Endothelial cell of umbilical vein (primary cell): ENCODE measurements around the gene PSME3. TPM values are rescaled to one million over a fixed set of nuclear protein-coding genes. Genes with fewer than 3 reads are reported as not detected.

Experiments
- BruUV-seq: library from RNA; stranded (reverse); fragments of 400-500 nt; replicated peaks from 2 replicates; lab custom pipeline; 2021; lab: Mats Ljungman, UMichigan
- CTCF ChIA-PET: fragments of 300-600, 350-600 bp; sonication (Branson Sonifier 250); formaldehyde crosslinking; loops from one replicate; lab custom pipeline; 2021; ENCODE audit warnings: antibody characterized with exemption, inconsistent platforms; lab: Charles Lee
- POLR2A ChIA-PET: fragments of 300-600, 350-600 bp; sonication (Branson Sonifier 250); formaldehyde crosslinking; loops from one replicate; lab custom pipeline; 2021; ENCODE audit warnings: antibody characterized with exemption, inconsistent platforms; lab: Charles Lee
- DNase-seq: peaks from one replicate; pipeline ENCODE4 v3.0.0-alpha.2; 2011; ENCODE audit warnings: low read depth, low spot score
- FAIRE-seq: peaks from 2 replicates; lab custom pipeline; 2011; peaks lifted over from hg19 to GRCh38; lab: Jason Lieb, UNC
- H2AFZ ChIP-seq: 2 replicates; pipeline ENCODE4 v1.6.0; 2012; ENCODE audit warnings: low read depth, low read length, control low read depth, inconsistent platforms
- H3K27ac ChIP-seq: 2 replicates; pipeline ENCODE4 v1.5.1; 2011; ENCODE audit warnings: low read depth, mild to moderate bottlenecking, control low read depth, low read length, moderate library complexity; ENCODE audit not compliant: insufficient read depth
- H3K27me3 ChIP-seq, 2 experiments: 2 replicates each; pipeline versions ENCODE4 v1.6.0 to v1.6.1; 2011; ENCODE audit warnings: low read length in 2 of 2, mixed read lengths in 1 of 2; ENCODE audit not compliant: control insufficient read depth in 2 of 2, insufficient read depth in 2 of 2
- H3K36me3 ChIP-seq, 2 experiments: 2 replicates in 1 of 2; 3 replicates in 1 of 2; pipeline ENCODE4 v1.5.1; 2011; ENCODE audit warnings: low read length in 2 of 2, mild to moderate bottlenecking in 1 of 2, moderate library complexity in 1 of 2; ENCODE audit not compliant: control insufficient read depth in 2 of 2, insufficient read depth in 2 of 2; ENCODE audit errors: extremely low read depth in 1 of 2
- H3K4me1 ChIP-seq: 3 replicates; pipeline ENCODE4 v1.5.1; 2011; ENCODE audit warnings: mild to moderate bottlenecking, low read length; ENCODE audit not compliant: control insufficient read depth, insufficient read depth; ENCODE audit errors: extremely low read depth
- H3K4me2 ChIP-seq: 2 replicates; pipeline ENCODE4 v1.6.1; 2011; ENCODE audit warnings: low read length, control low read depth, mixed read lengths; ENCODE audit not compliant: insufficient read depth
- H3K4me3 ChIP-seq, 3 experiments: fragments of 200-600 bp in 1 of 3; sonication (generic), shearing (Covaris generic) in 1 of 3; replicated peaks in 1 of 3; 2 replicates each; pipeline ENCODE4 v1.5.1; 2011 to 2016; ENCODE audit warnings: control low read depth in 3 of 3, low read length in 3 of 3, mild to moderate bottlenecking in 2 of 3, inconsistent platforms in 1 of 3, low read depth in 1 of 3, moderate library complexity in 1 of 3; ENCODE audit not compliant: insufficient read depth in 1 of 3
- H3K79me2 ChIP-seq: 2 replicates; pipeline ENCODE4 v1.6.0; 2012; ENCODE audit warnings: low read length, inconsistent platforms; ENCODE audit not compliant: control insufficient read depth, insufficient read depth
- H3K9ac ChIP-seq: replicated peaks from 2 replicates; pipeline ENCODE3; 2011; ENCODE audit warnings: low read length, control low read depth; ENCODE audit not compliant: insufficient read depth; ENCODE audit errors: extremely low read depth
- H3K9me1 ChIP-seq: replicated peaks from 3 replicates; pipeline ENCODE4 v1.6.0; 2011; ENCODE audit warnings: mild to moderate bottlenecking, low read length; ENCODE audit not compliant: control insufficient read depth, insufficient read depth; ENCODE audit errors: extremely low read depth
- H3K9me3 ChIP-seq: replicated peaks from 2 replicates; pipeline ENCODE4 v1.5.1; 2012; ENCODE audit warnings: low read length, inconsistent platforms; ENCODE audit not compliant: control insufficient read depth, insufficient read depth
- H4K20me1 ChIP-seq: replicated peaks from 2 replicates; pipeline ENCODE3; 2011; ENCODE audit warnings: mild to moderate bottlenecking, low read length; ENCODE audit not compliant: control insufficient read depth, insufficient read depth; ENCODE audit errors: extremely low read depth
- EZH2 ChIP-seq: IDR thresholded peaks from 2 replicates; pipeline ENCODE4 v1.6.1; 2012; ENCODE audit warnings: borderline replicate concordance, low read depth, mild to moderate bottlenecking, moderate library complexity, low read length, inconsistent platforms; ENCODE audit not compliant: severe bottlenecking
- FOS ChIP-seq: IDR thresholded peaks from 2 replicates; pipeline ENCODE4 v1.6.1; 2011; ENCODE audit warnings: mild to moderate bottlenecking, low read length, moderate library complexity, borderline replicate concordance; ENCODE audit not compliant: insufficient read depth
- GATA2 ChIP-seq: IDR thresholded peaks from 2 replicates; pipeline ENCODE4 v1.7.0; 2011; ENCODE audit warnings: low read depth, mild to moderate bottlenecking, moderate library complexity, mixed read lengths, low read length; ENCODE audit not compliant: insufficient read length, insufficient read depth
- JUN ChIP-seq: IDR thresholded peaks from 2 replicates; pipeline ENCODE4 v1.6.1; 2011; ENCODE audit warnings: borderline replicate concordance, low read depth; ENCODE audit not compliant: insufficient read length, insufficient read depth
- MAX ChIP-seq: IDR thresholded peaks from 2 replicates; pipeline ENCODE4 v1.6.1; 2011; ENCODE audit not compliant: insufficient read depth, insufficient read length
- MYC ChIP-seq: IDR thresholded peaks from one replicate; pipeline ENCODE4 v1.6.1; 2011; ENCODE audit warnings: mild to moderate bottlenecking, low read depth, low read length
- POLR2A ChIP-seq: IDR thresholded peaks from 2 replicates; pipeline ENCODE4 v1.6.1; 2012; ENCODE audit warnings: low read depth, mild to moderate bottlenecking, control low read depth, low read length
- POLR2AphosphoS5 ChIP-seq: IDR thresholded peaks from 2 replicates; pipeline ENCODE4 v1.6.1; 2012; ENCODE audit warnings: low read depth, mild to moderate bottlenecking, control low read depth, low read length, moderate library complexity; ENCODE audit not compliant: insufficient read depth
- dilution Hi-C: fragments of 300-500 bp; cut with MboI; formaldehyde crosslinking; loops from one replicate; pipeline ENCODE4 v1.15.0; 2019; ENCODE audit warnings: low sequenced_read_pairs; ENCODE audit not compliant: extremely low pct_ligation_motif_present
- intact Hi-C: fragments of 100-400 bp; cut with micrococcal nuclease; formaldehyde crosslinking; loops from one replicate; pipeline ENCODE4 v1.10.0; 2022
- polyA plus RNA-seq, 4 experiments: library from polyadenylated mRNA; depleted of rRNA in 3 of 4; stranded (reverse) in 3 of 4; unstranded in 1 of 4; fragments of >200 nt; gene quantifications; 2 replicates each; pipeline versions ENCODE4 v1.2.1 to v1.2.3, GENCODE V29; 2011 to 2012; ENCODE audit warnings: missing spikeins in 1 of 4
- total RNA-seq: library from RNA; stranded (reverse); gene quantifications from 2 replicates; pipeline ENCODE4 v1.2.3, GENCODE V29; 2021
- TF ChIP-seq, protein P1 (sequence below), 2 donors: IDR thresholded peaks; 1 replicate in 1 of 2; 2 replicates in 1 of 2; pipeline ENCODE4 v1.5.1; 2011; ENCODE audit warnings: low read length in 2 of 2, mild to moderate bottlenecking in 2 of 2, moderate library complexity in 2 of 2, control low read depth in 1 of 2, inconsistent platforms in 1 of 2, low read depth in 1 of 2; ENCODE audit not compliant: insufficient read depth in 1 of 2; ENCODE audit errors: extremely low read depth in 1 of 2

Gene PSME3
- total and polyA plus RNA-seq, 2 donors (not counting 3 experiments of a cell fraction or from before 2014, with no cell fraction given), result 98.4 to 126 TPM

DNA sequence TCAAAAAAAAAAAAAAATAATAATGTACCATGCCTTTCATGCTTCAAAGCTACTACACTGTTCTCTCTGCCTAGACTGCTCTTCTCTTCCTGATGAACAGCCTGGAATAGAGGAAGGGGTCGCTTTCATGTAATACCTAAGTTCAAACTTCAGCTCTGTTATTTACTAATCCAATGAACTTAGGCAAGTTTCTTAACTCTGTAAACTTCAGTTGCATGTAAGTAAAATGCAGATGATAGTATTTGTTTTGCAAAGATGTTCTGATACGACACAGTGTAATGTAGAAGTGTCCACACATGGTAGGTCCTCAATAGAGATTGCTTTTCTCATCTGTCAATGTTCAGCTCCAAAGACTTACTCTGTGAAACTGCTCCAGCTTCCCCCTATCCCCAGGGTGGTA, 41.2 kb upstream of the PSME3 start:
- POLR2A ChIA-PET, result no interaction called here
- Histone ChIP-seq H3K36me3 (peaks cover 0 to 2% of the 10 kb centered on the region in 2 experiments), H2AFZ (no peak overlapping the region), H3K4me1 (peaks cover under 1% of the 10 kb centered on the region), H3K27ac (no peak overlapping the region), H4K20me1 (no peaks in the 10 kb centered on the region), H3K9me3 (no peaks in the 10 kb centered on the region), H3K27me3 (no peaks in the 10 kb centered on the region), H3K79me2 (no peaks in the 10 kb centered on the region), H3K9ac (no peak overlapping the region), H3K4me2 (no peak overlapping the region), H3K4me3 (no peak overlapping the region), H3K9me1 (no peaks in the 10 kb centered on the region)
- intact Hi-C loops (no loop called here), dilution Hi-C loops (no loop called here)
- no peak for DNase-seq
- no peak for FAIRE-seq
- CTCF ChIA-PET, result no interaction called here
- TF ChIP-seq, protein P1, sequence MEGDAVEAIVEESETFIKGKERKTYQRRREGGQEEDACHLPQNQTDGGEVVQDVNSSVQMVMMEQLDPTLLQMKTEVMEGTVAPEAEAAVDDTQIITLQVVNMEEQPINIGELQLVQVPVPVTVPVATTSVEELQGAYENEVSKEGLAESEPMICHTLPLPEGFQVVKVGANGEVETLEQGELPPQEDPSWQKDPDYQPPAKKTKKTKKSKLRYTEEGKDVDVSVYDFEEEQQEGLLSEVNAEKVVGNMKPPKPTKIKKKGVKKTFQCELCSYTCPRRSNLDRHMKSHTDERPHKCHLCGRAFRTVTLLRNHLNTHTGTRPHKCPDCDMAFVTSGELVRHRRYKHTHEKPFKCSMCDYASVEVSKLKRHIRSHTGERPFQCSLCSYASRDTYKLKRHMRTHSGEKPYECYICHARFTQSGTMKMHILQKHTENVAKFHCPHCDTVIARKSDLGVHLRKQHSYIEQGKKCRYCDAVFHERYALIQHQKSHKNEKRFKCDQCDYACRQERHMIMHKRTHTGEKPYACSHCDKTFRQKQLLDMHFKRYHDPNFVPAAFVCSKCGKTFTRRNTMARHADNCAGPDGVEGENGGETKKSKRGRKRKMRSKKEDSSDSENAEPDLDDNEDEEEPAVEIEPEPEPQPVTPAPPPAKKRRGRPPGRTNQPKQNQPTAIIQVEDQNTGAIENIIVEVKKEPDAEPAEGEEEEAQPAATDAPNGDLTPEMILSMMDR (IDR thresholded peaks at IDR 0.05; ENCODE audit: extremely low read depth in 1 of 2, insufficient read depth in 1 of 2, low read depth in 1 of 2, low read length in 2 of 2), result no peak
- TF ChIP-seq POLR2AphosphoS5 (no peak), GATA2 (no peak), FOS (no peak), POLR2A (no peak), JUN (no peak), MYC (no peak), MAX (no peak), EZH2 (no peak)
- BruUV-seq, result no TSS peak
